ENCODE measurements around the gene RELN. TPM values are rescaled to one million over a fixed set of nuclear protein-coding genes. Genes with fewer than 3 reads are reported as not detected.

The RELN gene
- total RNA-seq, 1 donor from 2014 or later = 3.8 TPM

DNA sequence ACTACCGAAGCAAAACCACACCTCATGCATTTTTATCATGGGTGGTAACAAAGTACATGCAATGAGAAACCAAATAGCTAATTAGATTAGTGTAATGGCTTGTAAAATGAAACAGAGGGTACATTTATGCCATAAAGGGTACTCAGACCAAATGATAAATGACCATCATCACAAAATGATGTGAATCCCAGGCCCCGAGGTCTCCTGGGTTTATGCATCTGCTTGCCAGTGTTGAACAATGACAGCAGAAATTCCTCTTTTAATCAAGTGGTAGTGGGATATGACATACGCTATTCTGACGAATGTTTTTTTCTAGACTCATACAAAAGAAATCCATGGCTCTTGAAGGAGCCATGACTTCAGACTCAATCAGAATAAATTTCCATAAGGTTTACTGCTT, 293.9 kb downstream of the RELN start:
- H3K4me3 ChIP-seq (ENCODE audit: low read depth, low read length) = no peak overlapping the region
- no peak for DNase-seq (ENCODE audit: low read depth)
- TF ChIP-seq CTCF (conservative IDR thresholded peaks at IDR 0.05; ENCODE audit: low read depth, low read length) = no peak

- DNase-seq (ENCODE audit: low read depth) = no peak
- H3K4me3 ChIP-seq (ENCODE audit: low read depth, low read length) = no peak overlapping the region
- TF ChIP-seq CTCF (conservative IDR thresholded peaks at IDR 0.05; ENCODE audit: low read depth, low read length) = no peak
Observed at GRCh38 chr7:103694304-103694703, 295.2 kb downstream of the RELN start.

DNA sequence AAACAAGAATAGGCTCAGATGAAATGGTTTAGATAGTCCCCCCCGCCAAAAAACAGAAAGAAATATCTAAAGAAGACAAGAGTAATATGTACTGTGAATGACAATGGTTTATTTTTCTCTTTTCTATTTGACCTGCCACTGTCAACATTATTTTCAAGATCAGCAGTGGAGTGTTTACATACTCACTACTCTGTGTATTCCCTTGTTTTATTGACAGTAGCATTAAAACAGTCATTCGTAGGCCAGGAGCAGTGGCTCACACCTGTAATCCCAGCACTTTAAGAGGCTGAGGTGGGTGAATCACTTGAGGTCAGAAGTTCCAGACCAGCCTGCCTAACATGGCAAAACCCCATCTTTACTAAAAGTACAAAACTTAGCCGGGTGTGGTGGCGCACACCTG, 298.2 kb downstream of the RELN start:
- no peak overlapping the region for H3K4me3 ChIP-seq (ENCODE audit: low read depth, low read length)
- TF ChIP-seq CTCF (conservative IDR thresholded peaks at IDR 0.05; ENCODE audit: low read depth, low read length) = no peak
- no peak for DNase-seq (ENCODE audit: low read depth)

DNA sequence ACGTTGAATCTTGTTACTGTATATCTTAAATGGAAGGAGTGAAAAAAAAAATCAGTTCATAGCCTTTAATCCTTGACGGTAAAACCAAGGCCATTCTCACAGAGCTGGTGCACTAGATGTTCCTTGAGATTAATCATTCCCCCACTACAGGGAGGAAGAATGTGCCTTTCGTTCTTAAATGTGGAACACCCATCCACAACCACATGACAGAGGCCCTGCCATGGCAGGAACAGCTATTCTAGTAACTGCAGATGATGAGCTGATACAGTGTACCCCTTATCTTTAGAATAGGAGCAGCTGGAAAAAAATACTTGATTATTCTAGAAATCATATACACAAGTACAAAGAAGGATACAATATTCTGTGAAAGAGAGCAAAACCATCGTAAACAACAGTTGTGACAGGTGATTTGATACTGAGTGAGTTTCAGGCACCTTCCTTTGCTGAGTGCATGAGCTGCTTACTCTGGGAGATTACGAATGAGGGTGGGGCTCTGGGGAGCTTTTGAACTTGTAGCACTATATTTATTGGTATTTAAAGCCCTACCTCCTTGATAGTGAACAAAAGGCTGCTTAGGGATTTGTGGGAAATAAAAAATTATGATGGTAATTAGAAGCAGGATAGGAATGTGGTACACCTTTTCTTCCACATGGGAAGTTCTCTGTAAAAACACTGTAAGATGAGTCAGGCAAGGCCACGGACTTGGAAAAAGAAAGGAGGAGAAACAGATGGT, 299.1 kb downstream of the RELN start:
- DNase-seq (ENCODE audit: low read depth) = peak; percentile 26

DNA sequence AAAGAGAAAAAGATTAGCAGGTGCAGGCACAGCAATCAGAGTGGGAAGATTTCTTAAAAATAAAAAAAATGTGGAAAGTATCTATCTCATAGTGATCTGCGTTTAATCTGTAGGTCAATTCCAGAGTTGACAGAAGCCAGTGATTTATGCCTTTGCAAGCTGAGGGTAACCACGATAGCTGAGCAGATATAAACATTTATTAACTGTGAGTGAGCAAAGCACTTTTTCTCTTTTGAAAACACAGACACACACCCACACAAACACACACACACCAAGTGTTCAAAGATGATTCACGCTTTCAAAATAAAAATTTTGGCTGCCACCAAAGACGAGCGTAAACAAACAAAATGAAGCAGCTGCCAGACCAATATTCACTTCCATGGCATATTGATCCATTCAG, 300.2 kb downstream of the RELN start:
- TF ChIP-seq CTCF (conservative IDR thresholded peaks at IDR 0.05; ENCODE audit: low read depth, low read length) = no peak
- DNase-seq (ENCODE audit: low read depth) = no peak
- H3K4me3 ChIP-seq (ENCODE audit: low read depth, low read length) = no peak overlapping the region

More for the DNA sequence above, 299.1 kb downstream of the RELN start:
- H3K4me3 ChIP-seq (ENCODE audit: low read depth, low read length) = no peak overlapping the region
- no peak for TF ChIP-seq CTCF (conservative IDR thresholded peaks at IDR 0.05; ENCODE audit: low read depth, low read length)

DNA sequence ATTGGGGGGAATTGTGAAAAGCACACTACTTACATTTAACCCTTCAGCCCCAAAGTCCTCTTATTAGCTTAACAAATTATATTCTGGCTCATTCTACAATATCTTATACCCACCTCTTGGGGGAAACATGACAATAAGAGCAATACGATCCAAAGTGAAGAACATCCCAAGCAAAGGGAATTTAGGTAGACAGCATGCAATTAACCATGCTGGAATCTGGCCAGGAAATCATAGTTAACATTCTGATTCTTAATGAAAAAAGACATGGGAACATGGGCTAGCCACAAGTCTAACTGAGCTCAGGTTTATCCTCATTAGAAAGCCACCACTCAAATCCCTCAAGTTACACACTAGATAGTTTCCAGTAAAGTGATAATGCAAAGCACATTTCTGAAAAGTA, 301.5 kb downstream of the RELN start:
- TF ChIP-seq CTCF (conservative IDR thresholded peaks at IDR 0.05; ENCODE audit: low read depth, low read length) = no peak
- H3K4me3 ChIP-seq (ENCODE audit: low read depth, low read length) = no peak overlapping the region
- no peak for DNase-seq (ENCODE audit: low read depth)

GRCh38 chr7:103687272-103687671, 302.2 kb downstream of the RELN start:
- no peak for DNase-seq (ENCODE audit: low read depth)
- no peak for TF ChIP-seq CTCF (conservative IDR thresholded peaks at IDR 0.05; ENCODE audit: low read depth, low read length)
- H3K4me3 ChIP-seq (ENCODE audit: low read depth, low read length) = no peak overlapping the region
